IPS-11a (cell line): ENCODE results near the gene ZNF423.
"Not testable (repeated sequence)": the region's sequence is repeated elsewhere in the genome, so short reads cannot be mapped to it uniquely, and the experiment has no call there.

ENCODE experiments used
- H3K4me3 ChIP-seq: one replicate; pipeline ENCODE4 v1.5.1; 2013; ENCODE audit warnings: low read depth, low read length, control low read depth

Gene ZNF423

DNA sequence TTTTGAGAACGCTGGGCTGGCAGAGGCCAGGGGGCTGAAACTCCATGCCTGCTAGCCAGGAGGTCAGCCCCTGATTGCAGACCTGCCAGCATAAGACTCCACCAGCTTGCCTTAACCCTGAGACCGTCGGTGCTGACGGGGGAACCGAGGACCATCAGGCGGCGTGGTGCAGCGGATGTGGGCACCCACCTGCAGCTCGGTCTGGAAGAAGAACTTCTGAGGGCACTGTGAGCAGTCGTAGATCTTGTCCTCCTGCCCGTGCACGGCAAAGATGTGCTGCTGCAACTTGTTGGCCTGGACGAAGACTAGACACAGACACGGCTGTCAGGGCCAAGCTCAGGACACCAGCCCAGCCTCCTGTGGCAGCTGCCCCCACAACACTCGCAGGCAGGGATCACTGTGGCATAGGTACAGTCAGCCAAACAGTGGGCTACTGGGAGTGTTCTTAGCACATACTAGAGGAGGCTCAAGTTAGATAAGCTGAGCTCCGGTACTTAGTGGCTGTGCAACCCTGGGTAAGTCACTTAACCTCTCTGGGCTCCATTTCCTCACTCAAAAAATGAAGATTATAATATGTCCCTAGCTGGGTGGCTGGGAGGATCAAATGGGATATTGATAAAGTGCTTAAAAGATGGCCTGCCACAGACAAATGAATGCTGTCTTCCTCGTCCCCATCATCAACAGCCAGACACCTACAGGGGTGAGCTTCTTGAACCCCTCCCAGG, 332.3 kb downstream of the ZNF423 start:
- H3K4me3 ChIP-seq: no peak overlapping the region

- no peak overlapping the region for H3K4me3 ChIP-seq
Observed at GRCh38 chr16:49521734-49522325, 334.1 kb downstream of the ZNF423 start.

- H3K4me3 ChIP-seq: no peak overlapping the region
Observed at GRCh38 chr16:49520492-49521038, 335.3 kb downstream of the ZNF423 start.

DNA sequence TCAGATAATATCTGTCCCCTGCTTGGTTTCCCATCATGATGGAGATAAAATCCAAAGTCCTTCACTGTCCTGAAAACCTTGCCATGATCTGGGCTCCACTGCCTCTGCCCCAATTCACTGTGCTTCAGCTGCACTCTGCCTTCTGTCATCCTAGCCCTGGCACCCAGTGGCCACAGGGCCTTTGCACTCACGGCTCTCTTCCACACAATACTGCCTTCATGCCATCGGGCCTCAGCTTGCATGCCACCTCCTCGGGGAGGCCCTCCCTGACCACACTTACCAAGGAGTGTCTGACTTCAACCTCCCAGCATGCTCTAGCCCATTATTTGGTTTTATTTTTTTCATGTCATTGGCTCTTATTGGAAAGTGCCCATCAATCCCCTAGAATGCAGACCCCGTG, 336.2 kb downstream of the ZNF423 start:
- H3K4me3 ChIP-seq: no peak overlapping the region

DNA sequence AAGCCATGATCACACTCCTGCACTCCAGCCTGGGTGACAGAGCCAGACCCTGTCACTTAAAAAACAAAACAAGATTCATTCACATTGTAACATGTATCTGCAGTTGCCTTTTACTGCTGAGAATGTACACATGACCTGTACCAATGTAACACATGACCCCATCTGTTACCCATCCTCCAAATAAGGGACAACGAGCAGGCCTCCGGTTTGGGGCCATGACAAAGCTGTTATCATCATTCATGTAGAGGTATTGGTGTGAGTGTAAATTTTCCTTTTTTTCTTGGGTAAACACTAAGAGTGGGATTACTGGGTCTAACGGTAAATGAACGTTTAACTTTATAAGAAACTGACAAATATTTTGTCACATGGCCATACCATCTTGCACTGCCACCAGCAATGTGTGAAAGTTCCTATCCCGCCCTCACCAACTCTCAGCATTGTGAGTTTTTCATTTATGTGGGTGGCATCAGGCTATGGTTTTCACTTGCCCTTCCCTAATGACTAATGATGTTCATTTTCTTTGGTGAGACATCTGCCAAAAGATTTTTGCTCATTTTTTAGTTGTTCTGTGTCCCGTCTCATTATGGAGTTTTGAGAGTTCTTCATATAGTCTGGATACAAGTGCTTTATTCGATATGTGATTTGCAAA, 336.8 kb downstream of the ZNF423 start:
- no peak overlapping the region for H3K4me3 ChIP-seq

- H3K4me3 ChIP-seq: no peak overlapping the region
Observed at GRCh38 chr16:49516382-49517036, 339.4 kb downstream of the ZNF423 start.

DNA sequence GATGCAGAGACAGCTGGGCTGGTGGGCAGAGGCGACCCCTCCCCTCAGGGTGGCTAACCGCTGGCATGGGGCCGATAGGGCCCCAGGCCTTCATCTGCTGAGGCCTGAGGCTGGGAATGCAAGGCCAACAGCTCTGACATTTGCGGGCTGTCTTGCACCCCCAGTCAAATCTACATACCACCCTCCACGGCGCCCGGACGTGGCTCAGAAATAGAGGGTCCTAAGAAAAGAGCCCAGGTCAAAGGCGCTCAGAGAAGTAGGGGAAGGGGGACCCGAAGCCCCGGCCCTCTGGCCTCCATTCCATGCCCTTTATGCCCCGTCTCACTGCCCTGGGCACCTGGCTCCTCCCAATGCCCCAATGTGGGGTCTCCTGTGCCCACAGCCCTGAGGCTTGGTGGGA, 340.1 kb downstream of the ZNF423 start:
- H3K4me3 ChIP-seq: no peak overlapping the region

DNA sequence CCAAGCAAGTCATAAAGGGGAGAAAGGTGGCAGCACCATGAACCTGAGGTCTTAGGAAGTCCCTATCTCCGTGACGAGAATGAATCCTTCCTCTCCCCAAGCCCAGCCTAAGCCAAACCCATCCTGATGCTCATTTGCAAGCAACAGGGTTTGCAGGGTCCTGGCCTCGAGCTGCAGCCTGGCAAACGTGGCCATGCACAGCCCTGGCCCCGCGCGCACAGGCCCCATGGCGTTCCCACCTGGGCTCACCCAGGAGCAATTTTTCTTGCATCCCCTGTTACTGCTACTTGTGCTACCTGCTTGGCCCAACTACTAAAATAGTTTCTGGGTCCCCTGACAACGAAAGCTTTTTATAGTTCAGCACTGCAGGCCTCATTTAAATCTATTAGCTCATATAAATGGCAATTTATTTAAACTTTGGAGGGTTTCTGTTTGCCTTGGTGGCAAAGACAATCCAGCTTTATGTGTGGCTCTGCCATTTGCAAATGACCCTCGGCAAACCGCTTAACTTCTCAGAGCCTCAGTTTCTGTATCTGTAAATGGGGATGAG, 340.8 kb downstream of the ZNF423 start:
- no peak overlapping the region for H3K4me3 ChIP-seq

DNA sequence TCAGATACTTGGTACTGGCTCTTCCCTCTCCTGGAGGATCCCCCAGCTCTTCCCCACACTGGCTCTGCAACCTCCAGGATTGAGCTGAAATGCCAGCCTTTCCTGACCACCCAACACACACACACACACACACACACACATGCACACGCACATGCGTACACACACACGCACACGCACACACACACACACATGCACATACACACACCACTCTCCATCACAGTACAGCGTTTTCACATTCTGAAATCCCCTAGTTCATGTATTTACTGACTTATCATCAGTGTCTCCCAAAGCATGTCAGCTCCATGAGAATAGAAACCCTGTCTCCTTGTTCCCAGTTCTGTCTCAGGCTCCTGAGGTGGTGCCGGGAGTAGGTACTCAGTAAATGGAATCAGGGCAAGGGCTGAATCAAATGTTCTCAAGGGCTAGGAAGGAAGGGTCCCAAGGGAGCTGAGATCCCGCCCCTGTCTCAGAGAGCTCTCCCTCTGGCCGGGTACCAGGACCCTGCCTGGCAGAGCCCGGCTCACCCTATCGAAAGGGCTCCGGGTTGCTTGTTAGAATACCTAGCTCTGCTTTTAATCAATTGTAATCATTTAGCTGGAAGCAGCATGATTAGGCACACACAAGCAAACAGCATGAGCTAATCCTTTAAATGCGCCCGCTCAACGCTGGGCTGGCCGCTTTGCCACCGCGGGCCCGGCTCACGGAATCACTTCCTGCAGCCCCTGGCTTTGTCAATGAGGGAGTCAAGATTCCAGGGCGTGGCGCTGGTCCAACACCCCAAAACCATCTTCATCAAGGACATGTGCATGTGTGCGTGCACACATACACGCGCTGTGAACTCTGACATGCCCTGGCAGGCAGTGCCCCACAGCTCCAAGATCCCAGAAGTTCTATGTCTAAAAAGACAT, 341.6 kb downstream of the ZNF423 start:
- no peak overlapping the region for H3K4me3 ChIP-seq

- H3K4me3 ChIP-seq: no peak overlapping the region
Observed at GRCh38 chr16:49513040-49513439, 342.9 kb downstream of the ZNF423 start.

DNA sequence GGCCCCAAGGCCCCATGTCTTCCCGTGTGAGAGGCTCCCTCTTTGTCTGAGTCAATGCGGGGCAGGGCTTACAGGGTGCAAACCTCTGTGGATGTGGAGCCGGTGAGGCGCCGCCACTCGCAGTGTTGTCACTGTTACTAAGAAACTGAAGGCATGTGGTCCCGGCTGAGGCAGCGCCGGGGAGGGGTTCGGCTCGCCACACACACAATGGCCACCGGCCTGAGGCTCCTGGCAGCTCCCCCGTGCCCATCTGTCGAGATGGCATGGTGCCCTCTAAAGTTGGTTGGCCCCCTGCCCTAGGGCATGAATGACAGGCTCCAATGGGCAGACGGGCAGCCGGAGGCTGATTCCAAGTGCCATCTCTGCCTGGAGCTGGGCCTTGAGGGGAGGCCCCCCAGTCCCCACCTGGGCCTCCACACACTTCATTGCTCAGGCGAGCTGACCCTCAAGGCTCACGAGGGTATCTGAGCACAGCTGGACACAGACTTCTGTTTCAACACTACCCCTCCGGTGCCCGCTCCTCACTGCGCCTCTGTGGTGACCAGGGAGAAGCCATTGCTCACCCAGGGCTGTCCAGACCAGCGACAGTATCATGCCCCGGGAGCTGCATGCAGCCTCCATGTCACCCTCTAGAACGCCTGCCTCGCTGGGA, 345.1 kb downstream of the ZNF423 start:
- H3K4me3 ChIP-seq: no peak overlapping the region

- no peak overlapping the region for H3K4me3 ChIP-seq
Observed at GRCh38 chr16:49510141-49510540, 345.8 kb downstream of the ZNF423 start.

GRCh38 chr16:49506058-49507013, 349.6 kb downstream of the ZNF423 start:
- H3K4me3 ChIP-seq: not testable (repeated sequence)

GRCh38 chr16:49505556-49505955, 350.4 kb downstream of the ZNF423 start:
- no peak overlapping the region for H3K4me3 ChIP-seq

DNA sequence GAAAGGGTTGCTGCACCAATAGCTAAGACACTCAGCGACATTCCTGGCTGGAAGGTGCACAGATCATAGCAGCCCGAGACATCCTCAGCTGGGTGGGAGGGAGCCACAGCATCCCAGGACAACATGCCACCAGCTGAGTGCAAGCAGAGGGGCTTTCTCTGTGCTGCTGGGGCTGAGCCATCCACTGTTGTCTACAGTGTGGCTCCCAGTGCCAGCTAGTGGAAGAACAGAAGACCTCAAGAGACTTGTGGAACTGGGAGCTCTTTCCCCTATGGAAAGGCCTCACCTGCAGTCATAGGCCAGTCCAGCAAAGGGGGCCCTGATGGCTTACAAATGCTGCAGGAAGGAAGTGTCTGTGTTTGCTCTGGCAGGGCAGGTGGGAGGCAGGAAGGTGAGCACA, 351.3 kb downstream of the ZNF423 start:
- H3K4me3 ChIP-seq: no peak overlapping the region

GRCh38 chr16:49504023-49504364, 351.9 kb downstream of the ZNF423 start:
- no peak overlapping the region for H3K4me3 ChIP-seq

DNA sequence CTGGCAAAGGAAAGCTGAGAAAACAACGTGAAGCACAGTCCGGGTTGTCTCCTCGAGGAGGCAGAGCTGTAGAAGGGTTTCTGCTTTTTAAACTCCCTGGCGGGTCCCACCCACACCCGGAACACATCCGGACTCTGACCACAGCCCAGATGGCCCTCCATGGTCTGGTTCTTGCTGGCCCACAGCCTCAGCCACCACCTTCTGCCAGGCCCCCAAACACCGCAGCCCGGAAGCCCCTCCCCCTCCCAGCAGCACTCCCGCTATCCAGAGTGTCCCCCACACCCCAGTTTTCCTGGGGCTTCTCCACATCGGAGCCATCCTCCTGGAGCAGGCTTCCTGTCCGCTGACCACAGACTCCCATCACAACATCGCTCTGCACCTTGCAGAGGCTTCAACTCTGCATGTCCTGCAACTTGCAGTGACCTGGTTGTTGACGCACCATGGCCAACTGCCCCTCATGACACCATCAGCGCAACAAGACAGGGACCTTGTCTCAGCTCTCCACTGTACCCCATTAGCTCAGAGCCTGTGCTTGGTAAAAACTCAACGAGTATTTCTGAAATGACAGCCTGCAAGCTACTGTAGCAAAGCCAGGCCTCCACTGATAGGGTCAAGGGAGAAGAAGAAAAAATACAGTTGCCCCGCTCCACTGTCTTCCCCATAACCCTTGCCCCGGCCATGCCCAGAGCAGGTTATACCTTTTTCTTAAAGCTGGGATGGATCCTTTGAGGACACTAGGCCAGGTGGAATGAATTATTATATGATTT, 352.5 kb downstream of the ZNF423 start:
- H3K4me3 ChIP-seq: no peak overlapping the region
